Peyer's patch (tissue), 4 donors: ENCODE data around the gene KCNQ1.

ENCODE experiments used
- POLR2A ChIP-seq, 2 donors: fragments of 450-650 bp; IDR thresholded peaks; one replicate each; pipeline ENCODE4 v1.5.1; 2017; ENCODE audit warnings: antibody characterized with exemption in 2 of 2, mild to moderate bottlenecking in 2 of 2, moderate library complexity in 2 of 2
- TF ChIP-seq, protein P1 (sequence below), 6 experiments: fragments of 450-650 bp in 4 of 6; fragments of 200-600 bp in 2 of 6; sonication (generic) in 1 of 6; IDR thresholded peaks; one replicate each; pipeline ENCODE4 v1.5.1; 2017 to 2019; ENCODE audit warnings: antibody characterized with exemption in 6 of 6, mild to moderate bottlenecking in 3 of 6, moderate library complexity in 1 of 6

DNA sequence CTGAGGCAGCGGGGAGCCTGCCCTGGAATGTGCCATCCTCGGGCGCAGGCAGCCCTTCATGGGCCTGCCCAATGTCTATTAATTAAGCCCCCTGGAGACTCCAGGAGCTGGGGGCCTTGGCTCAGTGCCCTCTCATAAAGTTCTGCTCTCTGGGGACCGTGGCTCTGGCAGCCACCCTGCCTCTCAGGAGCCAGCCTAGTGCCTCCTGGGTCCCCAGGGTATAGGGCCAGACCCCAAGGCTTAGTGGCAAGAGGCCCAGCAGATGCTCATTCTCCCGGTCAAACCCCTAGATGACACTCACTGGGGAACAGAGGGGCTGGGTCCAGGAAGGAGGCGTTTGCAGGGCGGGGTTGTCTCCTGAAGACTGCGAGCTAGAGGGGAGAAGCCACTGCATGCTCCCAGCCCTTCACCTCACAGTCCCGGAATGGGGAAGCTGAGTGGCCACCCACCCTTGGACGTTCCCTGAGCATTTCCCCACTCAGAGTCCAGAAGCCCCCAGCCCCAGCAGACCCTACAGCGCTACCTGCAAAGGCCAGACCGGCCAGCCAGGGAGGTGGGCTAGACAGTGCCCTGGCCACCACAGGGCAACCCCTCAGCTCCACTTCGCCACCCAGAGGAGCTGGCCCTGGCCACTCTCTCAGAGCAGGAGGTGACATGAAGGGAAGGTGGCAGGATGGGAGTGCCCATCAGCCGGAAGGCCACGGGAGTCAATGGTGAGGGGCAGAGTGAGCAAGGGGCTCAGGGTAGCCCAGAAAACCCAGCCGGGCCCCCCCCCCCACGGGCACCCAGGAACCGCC, 357.8 kb downstream of the KCNQ1 start:
- TF ChIP-seq POLR2A (IDR thresholded peaks at IDR 0.05), result no peak
- TF ChIP-seq, protein P1, sequence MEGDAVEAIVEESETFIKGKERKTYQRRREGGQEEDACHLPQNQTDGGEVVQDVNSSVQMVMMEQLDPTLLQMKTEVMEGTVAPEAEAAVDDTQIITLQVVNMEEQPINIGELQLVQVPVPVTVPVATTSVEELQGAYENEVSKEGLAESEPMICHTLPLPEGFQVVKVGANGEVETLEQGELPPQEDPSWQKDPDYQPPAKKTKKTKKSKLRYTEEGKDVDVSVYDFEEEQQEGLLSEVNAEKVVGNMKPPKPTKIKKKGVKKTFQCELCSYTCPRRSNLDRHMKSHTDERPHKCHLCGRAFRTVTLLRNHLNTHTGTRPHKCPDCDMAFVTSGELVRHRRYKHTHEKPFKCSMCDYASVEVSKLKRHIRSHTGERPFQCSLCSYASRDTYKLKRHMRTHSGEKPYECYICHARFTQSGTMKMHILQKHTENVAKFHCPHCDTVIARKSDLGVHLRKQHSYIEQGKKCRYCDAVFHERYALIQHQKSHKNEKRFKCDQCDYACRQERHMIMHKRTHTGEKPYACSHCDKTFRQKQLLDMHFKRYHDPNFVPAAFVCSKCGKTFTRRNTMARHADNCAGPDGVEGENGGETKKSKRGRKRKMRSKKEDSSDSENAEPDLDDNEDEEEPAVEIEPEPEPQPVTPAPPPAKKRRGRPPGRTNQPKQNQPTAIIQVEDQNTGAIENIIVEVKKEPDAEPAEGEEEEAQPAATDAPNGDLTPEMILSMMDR (IDR thresholded peaks at IDR 0.05), result no peak
